Esophagus (tissue), 2 donors: Measurements from ENCODE around the gene ZNF324B. TPM values are rescaled to one million over a fixed set of nuclear protein-coding genes. Genes with fewer than 3 reads are reported as not detected.

Experiments used
- H3K27ac ChIP-seq, 2 donors: one replicate each; pipeline ENCODE4 v1.5.1; 2013; ENCODE audit warnings: low read depth in 2 of 2, mild to moderate bottlenecking in 2 of 2, inconsistent platforms in 1 of 2, low read length in 1 of 2, moderate library complexity in 1 of 2
- H3K27me3 ChIP-seq, 2 donors: one replicate each; pipeline ENCODE4 v1.6.1; 2013; ENCODE audit warnings: low read length in 2 of 2, control low read depth in 1 of 2, mild to moderate bottlenecking in 1 of 2; ENCODE audit not compliant: insufficient read depth in 2 of 2, control insufficient read depth in 1 of 2
- H3K36me3 ChIP-seq, 2 donors: one replicate each; pipeline ENCODE4 v1.6.1; 2013; ENCODE audit warnings: low read length in 1 of 2; ENCODE audit not compliant: control insufficient read depth in 2 of 2, insufficient read depth in 2 of 2
- H3K4me1 ChIP-seq, 2 donors: one replicate each; pipeline ENCODE4 v1.6.1; 2013; ENCODE audit warnings: low read length in 1 of 2; ENCODE audit not compliant: control insufficient read depth in 2 of 2, insufficient read depth in 2 of 2
- H3K4me3 ChIP-seq, 2 donors: one replicate each; pipeline ENCODE4 v1.5.1; 2013; ENCODE audit warnings: low read length in 2 of 2, mild to moderate bottlenecking in 2 of 2, low read depth in 1 of 2, moderate library complexity in 1 of 2
- H3K9me3 ChIP-seq, 2 donors: one replicate each; pipeline ENCODE4 v1.6.1; 2013; ENCODE audit warnings: mild to moderate bottlenecking in 2 of 2, low read depth in 1 of 2, low read length in 1 of 2, moderate library complexity in 1 of 2; ENCODE audit not compliant: control insufficient read depth in 2 of 2, insufficient read depth in 1 of 2
- WGBS, 2 donors: extraction: QIAGEN DNeasy Blood & Tissue Kit; methylation state at CpG; one replicate each; pipeline ENCODE4 v1.1.7; 2013; 5-methylcytosine and 5-hydroxymethylcytosine counted together
- polyA plus RNA-seq, 2 donors: library from polyadenylated mRNA; stranded (reverse); fragments of 200-250 nt; gene quantifications; one replicate each; pipeline ENCODE4 v1.2.3, GENCODE V29; 2013
- donor health status: healthy with polysubstance abuse.
- donor health status: Bipolar disorder and iron deficiency.

ZNF324B gene
- polyA plus RNA-seq, 2 donors: 2.4 to 2.8 TPM

DNA sequence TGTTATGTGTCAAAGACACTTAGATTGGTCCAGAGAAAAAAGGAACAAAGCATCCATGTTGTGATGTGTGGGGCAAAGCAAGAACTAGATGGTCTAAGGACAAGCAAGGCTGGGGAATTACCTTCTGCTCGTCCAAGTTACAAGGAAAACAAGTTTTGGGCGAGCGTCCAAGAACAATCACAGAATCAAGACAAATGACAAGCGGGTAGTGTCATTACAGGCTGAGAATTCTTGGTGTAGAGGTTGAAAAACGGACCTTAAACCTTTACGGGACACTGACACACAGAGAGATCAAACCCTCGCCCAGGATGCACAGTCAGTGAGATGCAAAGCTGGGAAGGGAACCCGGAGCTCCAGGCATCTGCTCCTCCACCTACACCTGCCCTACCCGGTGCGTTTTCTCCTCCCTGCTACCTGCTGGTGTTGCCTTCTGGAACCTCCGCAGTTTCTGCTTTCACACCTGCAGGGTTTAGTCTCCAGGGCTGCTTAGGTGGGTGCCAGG is 515 bp upstream of the ZNF324B start:
- Histone ChIP-seq H3K36me3 (peaks cover 5 to 18% of the 10 kb centered on the region in 2 donors), H3K4me1 (peaks cover 2 to 5% of the 10 kb centered on the region in 2 donors), H3K9me3 (peaks cover 0 to 3% of the 10 kb centered on the region in 2 donors), H3K4me3 (peak overlapping the region; percentile 59 to 93), H3K27ac (peak overlapping the region; percentile 15 to 34), H3K27me3 (no peaks in the 10 kb centered on the region)
- 2 to 4% methylated on average over 11 of the region's 11 CpGs for WGBS, 2 donors

DNA sequence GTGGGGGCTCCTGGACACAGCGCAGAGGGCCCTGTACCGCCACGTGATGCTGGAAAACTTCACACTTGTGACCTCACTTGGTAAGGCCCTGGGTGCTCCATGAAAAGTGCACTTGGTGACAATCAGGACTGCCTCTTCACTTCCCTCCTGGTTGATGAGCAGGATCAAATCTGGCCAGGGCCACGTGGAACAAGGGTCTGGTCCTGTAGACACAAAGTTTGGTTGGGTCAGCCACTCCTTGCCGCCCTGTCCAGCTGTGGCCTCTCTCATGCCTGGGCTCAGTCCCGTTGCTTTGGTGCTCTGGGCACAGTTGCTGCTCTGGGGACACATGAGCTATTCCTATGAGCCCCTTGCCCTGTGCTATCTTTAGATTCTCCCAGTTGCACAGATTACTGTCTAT is 2.3 kb downstream of the ZNF324B start:
- no peak overlapping the region for H3K27ac ChIP-seq
- peaks cover 0 to 3% of the 10 kb centered on the region in 2 donors for H3K9me3 ChIP-seq
- H3K4me1 ChIP-seq: peaks cover 2 to 5% of the 10 kb centered on the region in 2 donors
- H3K36me3 ChIP-seq: peaks cover 11 to 31% of the 10 kb centered on the region in 2 donors
- H3K27me3 ChIP-seq: no peaks in the 10 kb centered on the region
- 90 to 92% methylated on average over 6 of the region's 6 CpGs for WGBS, 2 donors
- no peak overlapping the region for H3K4me3 ChIP-seq

DNA sequence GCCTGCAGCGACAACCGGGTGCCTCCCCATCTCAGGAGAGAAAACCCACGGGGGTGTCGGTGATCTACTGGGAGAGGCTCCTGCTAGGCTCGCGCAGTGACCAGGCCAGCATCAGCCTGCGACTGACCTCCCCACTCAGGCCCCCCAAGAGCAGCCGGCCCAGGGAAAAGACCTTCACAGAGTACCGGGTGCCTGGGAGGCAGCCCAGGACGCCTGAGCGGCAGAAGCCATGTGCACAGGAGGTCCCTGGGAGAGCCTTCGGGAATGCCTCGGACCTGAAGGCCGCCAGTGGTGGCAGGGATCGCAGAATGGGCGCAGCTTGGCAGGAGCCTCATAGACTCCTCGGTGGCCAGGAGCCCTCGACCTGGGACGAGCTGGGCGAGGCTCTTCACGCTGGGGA is 3.9 kb downstream of the ZNF324B start:
- H3K4me3 ChIP-seq: no peak overlapping the region
- H3K9me3 ChIP-seq: no peaks in the 10 kb centered on the region
- H3K36me3 ChIP-seq: peaks cover 11 to 31% of the 10 kb centered on the region in 2 donors
- H3K27me3 ChIP-seq: no peaks in the 10 kb centered on the region
- WGBS, 2 donors: 94 to 95% methylated on average over 19 to 21 of the region's 21 CpGs
- peaks cover 2 to 5% of the 10 kb centered on the region in 2 donors for H3K4me1 ChIP-seq
- H3K27ac ChIP-seq: no peak overlapping the region

DNA sequence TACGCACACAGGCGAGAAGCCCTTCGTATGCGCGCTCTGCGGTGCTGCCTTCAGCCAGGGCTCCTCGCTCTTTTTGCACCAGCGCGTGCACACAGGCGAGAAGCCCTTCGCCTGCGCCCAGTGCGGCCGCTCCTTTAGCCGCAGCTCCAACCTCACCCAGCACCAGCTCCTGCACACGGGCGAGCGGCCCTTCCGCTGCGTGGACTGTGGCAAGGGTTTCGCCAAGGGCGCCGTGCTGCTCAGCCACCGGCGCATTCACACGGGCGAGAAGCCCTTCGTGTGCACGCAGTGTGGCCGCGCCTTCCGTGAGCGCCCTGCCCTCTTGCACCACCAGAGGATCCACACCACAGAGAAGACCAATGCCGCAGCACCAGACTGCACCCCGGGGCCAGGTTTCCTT is 4.7 kb downstream of the ZNF324B start:
- no peak overlapping the region for H3K4me3 ChIP-seq
- H3K4me1 ChIP-seq: peaks cover under 1 to 2% of the 10 kb centered on the region in 2 donors
- peaks cover 11 to 31% of the 10 kb centered on the region in 2 donors for H3K36me3 ChIP-seq
- WGBS, 2 donors: 97 to 98% methylated on average over 35 of the region's 35 CpGs
- no peaks in the 10 kb centered on the region for H3K27me3 ChIP-seq
- H3K27ac ChIP-seq: no peak overlapping the region
- H3K9me3 ChIP-seq: no peaks in the 10 kb centered on the region

DNA sequence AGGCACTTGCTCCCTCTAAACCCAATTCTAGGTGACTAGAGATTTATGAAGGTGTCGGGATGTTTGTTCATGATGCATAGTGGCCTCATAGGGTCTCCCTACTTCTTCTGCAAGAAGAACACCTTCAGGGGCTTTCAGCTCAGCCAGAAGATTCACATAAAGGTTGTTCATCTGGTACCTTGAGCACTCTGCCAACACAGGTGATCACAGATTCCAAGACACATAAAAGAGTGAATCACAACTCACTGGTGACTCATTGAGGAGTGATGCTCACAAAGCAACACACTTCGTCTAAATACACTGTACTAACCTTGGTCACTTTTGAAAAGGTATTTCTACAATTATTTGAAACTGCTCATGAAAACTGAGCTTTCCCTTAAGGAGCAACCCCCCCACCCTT is 8.6 kb downstream of the ZNF324B start:
- Histone ChIP-seq H3K27me3 (no peaks in the 10 kb centered on the region), H3K36me3 (peaks cover 6 to 18% of the 10 kb centered on the region in 2 donors), H3K27ac (no peak overlapping the region), H3K4me3 (no peak overlapping the region), H3K9me3 (no peaks in the 10 kb centered on the region), H3K4me1 (no peaks in the 10 kb centered on the region)
- 71 to 79% methylated on average over 2 of the region's 2 CpGs for WGBS, 2 donors

DNA sequence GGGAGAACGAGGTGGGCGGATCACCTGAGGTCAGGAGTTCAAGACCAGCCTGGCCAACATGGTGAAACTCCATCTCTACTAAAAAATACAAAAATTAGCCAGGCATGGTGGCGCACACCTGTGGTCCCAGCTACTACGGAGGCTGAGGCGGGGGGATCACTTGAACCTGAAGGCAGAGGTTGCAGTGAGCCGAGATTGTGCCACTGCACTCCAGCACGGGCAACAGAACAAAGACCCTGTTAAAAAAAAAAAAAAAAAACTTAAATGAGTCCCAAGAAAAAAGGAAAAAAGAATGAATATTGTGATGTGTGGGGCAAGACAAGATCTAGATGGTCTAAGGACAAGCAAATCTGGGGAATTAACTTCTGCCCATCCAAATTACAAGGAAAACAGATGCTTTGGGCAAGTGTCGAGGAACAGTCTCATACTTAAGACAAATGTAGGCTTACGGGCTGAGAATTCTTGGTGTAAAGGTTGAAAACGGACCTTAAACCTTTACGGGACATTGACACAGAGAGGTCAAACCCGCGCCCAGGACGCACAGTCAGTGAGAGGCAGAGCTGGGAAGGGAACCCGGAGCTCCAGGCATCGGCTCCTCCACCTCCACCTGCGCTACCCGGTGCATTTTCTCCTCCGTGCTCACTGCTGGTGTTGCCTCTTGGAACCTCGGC is 14.8 kb downstream of the ZNF324B start:
- Histone ChIP-seq H3K27me3 (no peaks in the 10 kb centered on the region), H3K36me3 (peaks cover 11 to 15% of the 10 kb centered on the region in 2 donors), H3K4me3 (peak overlapping the region; percentile 82 to 96), H3K4me1 (peaks cover 4 to 11% of the 10 kb centered on the region in 2 donors), H3K9me3 (no peaks in the 10 kb centered on the region), H3K27ac (no peak overlapping the region)
- 35% methylated on average over 20 of the region's 20 CpGs for WGBS, 2 donors

DNA sequence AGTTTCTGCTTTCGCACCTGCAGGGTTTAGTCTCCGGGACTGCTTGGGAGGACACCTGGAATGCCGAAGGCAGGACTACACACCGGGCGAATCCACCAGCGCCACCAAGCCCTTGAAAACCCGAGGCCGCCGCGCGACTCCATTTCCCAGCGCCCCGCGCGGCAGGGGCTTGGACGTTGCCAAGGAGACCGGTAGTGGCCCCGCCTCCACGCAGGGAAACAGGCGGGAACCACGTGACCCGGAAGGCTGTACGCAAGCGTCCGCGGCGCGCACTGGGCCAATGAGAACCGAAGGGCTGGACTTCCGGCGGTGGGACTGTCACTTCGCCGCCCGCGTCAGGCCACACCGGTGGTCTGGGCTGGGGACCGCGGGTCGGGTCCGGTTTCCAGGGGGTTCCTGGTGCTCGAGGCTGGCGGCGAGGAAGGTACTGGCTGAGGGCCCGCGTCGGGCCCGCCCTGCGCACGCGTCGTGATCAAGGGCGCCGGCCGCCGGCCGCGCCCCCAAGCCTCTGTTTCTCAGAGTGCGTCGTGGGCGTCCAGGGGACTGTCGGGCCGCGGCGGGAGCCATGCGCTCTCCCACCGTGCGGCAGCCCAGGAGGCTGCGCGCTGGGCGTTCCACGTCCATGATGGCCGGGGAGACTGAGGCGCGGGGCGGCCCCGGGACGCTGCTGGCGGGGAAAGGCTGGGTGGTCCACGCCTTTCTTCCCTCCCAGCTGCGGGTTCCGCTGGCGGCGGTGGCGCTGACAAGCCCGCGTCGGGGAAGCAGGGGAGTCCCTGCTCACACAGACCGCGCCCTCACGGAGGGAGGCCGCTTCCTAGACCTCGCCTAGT is 15.6 kb downstream of the ZNF324B start, which contains the start of gene ZNF324:
ZNF324 (plus strand) TSS at position 321 of the 830 bp plus-strand sequence. CDS start 2,106 bp downstream, outside the sequence.
- peaks cover 12 to 21% of the 10 kb centered on the region in 2 donors for H3K36me3 ChIP-seq
- no peaks in the 10 kb centered on the region for H3K9me3 ChIP-seq
- peaks cover 4 to 11% of the 10 kb centered on the region in 2 donors for H3K4me1 ChIP-seq
- peak within 1 kb of the TSS; percentile 82 to 96 for H3K4me3 ChIP-seq
- 0 to 1% methylated on average over 68 to 92 of the region's 92 CpGs for WGBS, 2 donors
- H3K27ac ChIP-seq: peak within 1 kb of the TSS; percentile 59 to 80
- H3K27me3 ChIP-seq: no peaks in the 10 kb centered on the region

DNA sequence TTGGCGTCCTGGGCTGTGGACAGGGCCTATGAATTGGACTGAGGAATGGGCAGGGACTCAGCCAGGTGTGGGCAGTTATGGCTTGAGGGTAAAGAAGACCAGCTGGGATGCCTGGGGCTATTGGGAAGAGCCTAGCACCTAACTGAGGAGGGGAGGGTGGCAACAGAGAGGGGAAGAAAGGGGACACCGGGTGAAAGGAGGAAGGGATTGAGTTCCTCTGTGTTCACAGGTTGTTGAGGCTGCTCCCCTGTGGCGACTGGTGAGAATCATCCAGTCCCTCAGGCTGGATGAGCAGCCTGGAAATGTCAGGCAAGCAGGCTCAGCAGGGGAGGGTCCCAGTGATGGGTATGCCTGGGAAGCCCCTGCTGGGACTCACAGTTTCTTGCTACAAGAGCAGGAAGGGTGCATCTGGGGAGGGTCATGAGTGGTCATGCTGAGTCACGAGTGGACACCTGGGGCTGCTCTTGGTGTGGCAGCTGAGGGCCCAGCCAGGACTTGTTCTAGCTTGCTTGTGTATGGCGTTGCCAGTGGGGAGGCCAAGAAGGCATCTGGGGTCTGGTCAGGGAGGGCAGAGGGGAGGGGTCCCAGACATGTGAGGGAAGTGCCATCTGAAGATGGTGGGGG is 16.9 kb downstream of the ZNF324B start:
- WGBS, 2 donors: 47% methylated on average over 5 of the region's 5 CpGs
- Histone ChIP-seq H3K9me3 (no peaks in the 10 kb centered on the region), H3K27ac (no peak overlapping the region), H3K36me3 (peaks cover 21 to 32% of the 10 kb centered on the region in 2 donors), H3K27me3 (no peaks in the 10 kb centered on the region), H3K4me3 (peak overlapping the region in 1 of 2 donors; percentile 18), H3K4me1 (peaks cover 4 to 11% of the 10 kb centered on the region in 2 donors)
